ENCODE data around the gene B3GALNT2.

The B3GALNT2 gene

GRCh38 chr1:235450886-235451483, 53.3 kb downstream of the B3GALNT2 start:
- no peaks in the 10 kb centered on the region for H3K9me3 ChIP-seq (ENCODE audit: insufficient read depth, low read length)
- TF ChIP-seq ZNF274 (IDR thresholded peaks at IDR 0.05; ENCODE audit: low read depth, low read length) = no peak
- no peak for TF ChIP-seq SUZ12 (IDR thresholded peaks at IDR 0.05; ENCODE audit: extremely low read depth, insufficient read depth, insufficient read length)
- no peak for TF ChIP-seq YY1 (IDR thresholded peaks at IDR 0.05; ENCODE audit: insufficient read depth, insufficient read length)
- H3K36me3 ChIP-seq (ENCODE audit: insufficient read depth, insufficient read length, low read length) = peaks cover 84% of the 10 kb centered on the region
- no peak overlapping the region for H3K4me3 ChIP-seq (ENCODE audit: insufficient read length, low read depth)
- DNase-seq (ENCODE audit: low read depth, low spot score) = no peak
- no peaks in the 10 kb centered on the region for H3K27me3 ChIP-seq (ENCODE audit: insufficient read depth, insufficient read length)
- H3K4me1 ChIP-seq (ENCODE audit: insufficient read depth, insufficient read length) = no peaks in the 10 kb centered on the region
- no peak overlapping the region for H3K9ac ChIP-seq (ENCODE audit: insufficient read length, low read depth)

- Histone ChIP-seq H3K4me1 (ENCODE audit: insufficient read depth, insufficient read length) (no peaks in the 10 kb centered on the region), H3K9me3 (ENCODE audit: insufficient read depth, low read length) (no peaks in the 10 kb centered on the region), H3K4me3 (ENCODE audit: insufficient read length, low read depth) (no peak overlapping the region), H3K27me3 (ENCODE audit: insufficient read depth, insufficient read length) (no peaks in the 10 kb centered on the region), H3K36me3 (ENCODE audit: insufficient read depth, insufficient read length, low read length) (peaks cover 89% of the 10 kb centered on the region), H3K9ac (ENCODE audit: insufficient read length, low read depth) (no peak overlapping the region)
- no peak for DNase-seq (ENCODE audit: low read depth, low spot score)
- TF ChIP-seq YY1 (IDR thresholded peaks at IDR 0.05; ENCODE audit: insufficient read depth, insufficient read length) = no peak
- TF ChIP-seq SUZ12 (IDR thresholded peaks at IDR 0.05; ENCODE audit: extremely low read depth, insufficient read depth, insufficient read length) = no peak
- TF ChIP-seq ZNF274 (IDR thresholded peaks at IDR 0.05; ENCODE audit: low read depth, low read length) = no peak
Observed at GRCh38 chr1:235450433-235450832, 53.8 kb downstream of the B3GALNT2 start.

- Histone ChIP-seq H3K4me1 (ENCODE audit: insufficient read depth, insufficient read length) (no peaks in the 10 kb centered on the region), H3K36me3 (ENCODE audit: insufficient read depth, insufficient read length, low read length) (peaks cover 91% of the 10 kb centered on the region), H3K27me3 (ENCODE audit: insufficient read depth, insufficient read length) (no peaks in the 10 kb centered on the region), H3K4me3 (ENCODE audit: insufficient read length, low read depth) (no peak overlapping the region), H3K9me3 (ENCODE audit: insufficient read depth, low read length) (no peaks in the 10 kb centered on the region), H3K9ac (ENCODE audit: insufficient read length, low read depth) (no peak overlapping the region)
- DNase-seq (ENCODE audit: low read depth, low spot score) = no peak
- no peak for TF ChIP-seq YY1 (IDR thresholded peaks at IDR 0.05; ENCODE audit: insufficient read depth, insufficient read length)
- no peak for TF ChIP-seq ZNF274 (IDR thresholded peaks at IDR 0.05; ENCODE audit: low read depth, low read length)
- no peak for TF ChIP-seq SUZ12 (IDR thresholded peaks at IDR 0.05; ENCODE audit: extremely low read depth, insufficient read depth, insufficient read length)
Observed at GRCh38 chr1:235448616-235449015, 55.6 kb downstream of the B3GALNT2 start.

GRCh38 chr1:235442788-235443429, 61.3 kb downstream of the B3GALNT2 start:
- H3K4me1 ChIP-seq (ENCODE audit: insufficient read depth, insufficient read length) = no peaks in the 10 kb centered on the region
- TF ChIP-seq YY1 (IDR thresholded peaks at IDR 0.05; ENCODE audit: insufficient read depth, insufficient read length) (no peak), ZNF274 (IDR thresholded peaks at IDR 0.05; ENCODE audit: low read depth, low read length) (no peak), SUZ12 (IDR thresholded peaks at IDR 0.05; ENCODE audit: extremely low read depth, insufficient read depth, insufficient read length) (no peak)
- no peak overlapping the region for H3K4me3 ChIP-seq (ENCODE audit: insufficient read length, low read depth)
- no peaks in the 10 kb centered on the region for H3K9me3 ChIP-seq (ENCODE audit: insufficient read depth, low read length)
- H3K9ac ChIP-seq (ENCODE audit: insufficient read length, low read depth) = no peak overlapping the region
- no peaks in the 10 kb centered on the region for H3K27me3 ChIP-seq (ENCODE audit: insufficient read depth, insufficient read length)
- DNase-seq (ENCODE audit: low read depth, low spot score) = no peak
- peaks cover 74% of the 10 kb centered on the region for H3K36me3 ChIP-seq (ENCODE audit: insufficient read depth, insufficient read length, low read length)

- H3K27me3 ChIP-seq (ENCODE audit: insufficient read depth, insufficient read length) = no peaks in the 10 kb centered on the region
- no peak overlapping the region for H3K9ac ChIP-seq (ENCODE audit: insufficient read length, low read depth)
- TF ChIP-seq SUZ12 (IDR thresholded peaks at IDR 0.05; ENCODE audit: extremely low read depth, insufficient read depth, insufficient read length) (no peak), YY1 (IDR thresholded peaks at IDR 0.05; ENCODE audit: insufficient read depth, insufficient read length) (no peak), ZNF274 (IDR thresholded peaks at IDR 0.05; ENCODE audit: low read depth, low read length) (no peak)
- no peak for DNase-seq (ENCODE audit: low read depth, low spot score)
- H3K4me1 ChIP-seq (ENCODE audit: insufficient read depth, insufficient read length) = no peaks in the 10 kb centered on the region
- H3K9me3 ChIP-seq (ENCODE audit: insufficient read depth, low read length) = no peaks in the 10 kb centered on the region
- H3K4me3 ChIP-seq (ENCODE audit: insufficient read length, low read depth) = no peak overlapping the region
- H3K36me3 ChIP-seq (ENCODE audit: insufficient read depth, insufficient read length, low read length) = peaks cover 76% of the 10 kb centered on the region
Observed at GRCh38 chr1:235441159-235441685, 63.0 kb downstream of the B3GALNT2 start.

- no peaks in the 10 kb centered on the region for H3K4me1 ChIP-seq (ENCODE audit: insufficient read depth, insufficient read length)
- H3K9me3 ChIP-seq (ENCODE audit: insufficient read depth, low read length) = no peaks in the 10 kb centered on the region
- H3K9ac ChIP-seq (ENCODE audit: insufficient read length, low read depth) = no peak overlapping the region
- H3K36me3 ChIP-seq (ENCODE audit: insufficient read depth, insufficient read length, low read length) = peaks cover 60% of the 10 kb centered on the region
- TF ChIP-seq YY1 (IDR thresholded peaks at IDR 0.05; ENCODE audit: insufficient read depth, insufficient read length) (no peak), SUZ12 (IDR thresholded peaks at IDR 0.05; ENCODE audit: extremely low read depth, insufficient read depth, insufficient read length) (no peak), ZNF274 (IDR thresholded peaks at IDR 0.05; ENCODE audit: low read depth, low read length) (no peak)
- H3K27me3 ChIP-seq (ENCODE audit: insufficient read depth, insufficient read length) = no peaks in the 10 kb centered on the region
- H3K4me3 ChIP-seq (ENCODE audit: insufficient read length, low read depth) = no peak overlapping the region
- no peak for DNase-seq (ENCODE audit: low read depth, low spot score)
Observed at GRCh38 chr1:235434001-235434400, 70.3 kb downstream of the B3GALNT2 start.

GRCh38 chr1:235430991-235431390, 73.3 kb downstream of the B3GALNT2 start:
- TF ChIP-seq ZNF274 (IDR thresholded peaks at IDR 0.05; ENCODE audit: low read depth, low read length) = no peak
- no peak for TF ChIP-seq SUZ12 (IDR thresholded peaks at IDR 0.05; ENCODE audit: extremely low read depth, insufficient read depth, insufficient read length)
- no peak for TF ChIP-seq YY1 (IDR thresholded peaks at IDR 0.05; ENCODE audit: insufficient read depth, insufficient read length)
- Histone ChIP-seq H3K27me3 (ENCODE audit: insufficient read depth, insufficient read length) (no peaks in the 10 kb centered on the region), H3K9ac (ENCODE audit: insufficient read length, low read depth) (no peak overlapping the region), H3K4me3 (ENCODE audit: insufficient read length, low read depth) (no peak overlapping the region), H3K9me3 (ENCODE audit: insufficient read depth, low read length) (no peaks in the 10 kb centered on the region), H3K36me3 (ENCODE audit: insufficient read depth, insufficient read length, low read length) (peaks cover 40% of the 10 kb centered on the region), H3K4me1 (ENCODE audit: insufficient read depth, insufficient read length) (no peaks in the 10 kb centered on the region)
- no peak for DNase-seq (ENCODE audit: low read depth, low spot score)

Measured in NT2/D1 (cell line).